HEK293 (cell line): ENCODE data around the gene RHBDF2.

Experiments used
- CTCF ChIA-PET: fragments of 350-600 bp; formaldehyde crosslinking; extraction: SDS; loops from one replicate; lab custom pipeline; 2021; ENCODE audit warnings: antibody characterized with exemption; lab: Yijun Ruan, JAX
- POLR2A ChIA-PET: fragments of 300-600 bp; formaldehyde crosslinking; extraction: SDS; loops from one replicate; lab custom pipeline; 2020; ENCODE audit warnings: antibody characterized with exemption, inconsistent platforms; lab: Yijun Ruan, JAX
- H3K27ac ChIP-seq: fragments of 200-500 bp; sonication (Bioruptor generic); 2 replicates; pipeline ENCODE4 v1.5.1; 2014; ENCODE audit warnings: low read depth, low read length, control low read depth, inconsistent platforms; ENCODE audit errors: extremely low read depth
- H3K36me3 ChIP-seq, 2 experiments: fragments of 200-500 bp in 1 of 2; sonication (Bioruptor generic) in 1 of 2; 1 replicate in 1 of 2; 2 replicates in 1 of 2; pipeline ENCODE4 v1.5.1; 2014 to 2017; ENCODE audit warnings: inconsistent platforms in 2 of 2, low read length in 2 of 2; ENCODE audit not compliant: control insufficient read depth in 2 of 2, insufficient read depth in 1 of 2
- H3K4me1 ChIP-seq: fragments of 200-500 bp; sonication (Bioruptor generic); 2 replicates; pipeline ENCODE4 v1.5.1; 2014; ENCODE audit warnings: mild to moderate bottlenecking, low read length, inconsistent platforms; ENCODE audit not compliant: control insufficient read depth, insufficient read depth
- H3K4me3 ChIP-seq: 2 replicates; pipeline ENCODE4 v1.5.1; 2011; ENCODE audit warnings: low read depth, mild to moderate bottlenecking, control low read depth, low read length, moderate library complexity
- H3K9me3 ChIP-seq: fragments of 200-500 bp; sonication (Bioruptor generic); 2 replicates; pipeline ENCODE4 v1.5.1; 2014; ENCODE audit warnings: low read depth, low read length, inconsistent platforms; ENCODE audit not compliant: control insufficient read depth, insufficient read depth
- EGR2 ChIP-seq: fragments of 450-650 bp; formaldehyde crosslinking; IDR thresholded peaks from 2 replicates; pipeline ENCODE4 v1.5.1; 2016; ENCODE audit warnings: low read depth, missing biosample characterization, missing genetic modification characterization
- GLIS2 ChIP-seq: fragments of 450-650 bp; formaldehyde crosslinking; IDR thresholded peaks from 2 replicates; pipeline ENCODE4 v1.5.1; 2016; ENCODE audit warnings: missing biosample characterization, missing genetic modification characterization
- HOXD13 ChIP-seq: sonication (generic); formaldehyde crosslinking; IDR thresholded peaks from 2 replicates; pipeline ENCODE4 v1.8.0; 2022; ENCODE audit warnings: missing genetic modification reagents, borderline replicate concordance
- YY1 ChIP-seq: fragments of 450-650 bp; formaldehyde crosslinking; IDR thresholded peaks from 2 replicates; pipeline ENCODE4 v1.5.1; 2018; ENCODE audit warnings: missing biosample characterization, missing genetic modification characterization
- ZBTB17 ChIP-seq: fragments of 450-650 bp; formaldehyde crosslinking; IDR thresholded peaks from 2 replicates; pipeline ENCODE4 v1.5.1; 2016; ENCODE audit warnings: missing biosample characterization, missing genetic modification characterization
- ZIC2 ChIP-seq: fragments of 450-650 bp; formaldehyde crosslinking; IDR thresholded peaks from 2 replicates; pipeline ENCODE4 v1.5.1; 2016; ENCODE audit warnings: missing biosample characterization, missing genetic modification characterization
- ZNF23 ChIP-seq: fragments of 450-650 bp; formaldehyde crosslinking; IDR thresholded peaks from 2 replicates; pipeline ENCODE4 v1.5.1; 2016; ENCODE audit warnings: missing biosample characterization, missing genetic modification characterization, borderline replicate concordance
- ZNF274 ChIP-seq, 2 experiments: fragments of 200-500 bp in 1 of 2; fragments of 450-650 bp in 1 of 2; sonication (Bioruptor generic) in 1 of 2; formaldehyde crosslinking in 1 of 2; IDR thresholded peaks; 2 replicates each; pipeline versions ENCODE4 v1.5.1 to v1.6.1; 2014 to 2016; ENCODE audit warnings: borderline replicate concordance in 1 of 2, inconsistent platforms in 1 of 2, low read length in 1 of 2, missing biosample characterization in 1 of 2, missing genetic modification characterization in 1 of 2
- ZNF596 ChIP-seq: fragments of 450-650 bp; IDR thresholded peaks from 2 replicates; pipeline ENCODE4 v1.5.0; 2018; ENCODE audit warnings: missing biosample characterization, mild to moderate bottlenecking, missing genetic modification characterization, moderate library complexity
- ZNF707 ChIP-seq: fragments of 450-650 bp; formaldehyde crosslinking; IDR thresholded peaks from 2 replicates; pipeline ENCODE4 v1.5.1; 2016; ENCODE audit warnings: missing biosample characterization, missing genetic modification characterization
- TF ChIP-seq, protein P1 (sequence below): fragments of 450-650 bp; formaldehyde crosslinking; IDR thresholded peaks from 2 replicates; pipeline ENCODE4 v1.5.1; 2017; ENCODE audit warnings: missing biosample characterization, missing genetic modification characterization
- TF ChIP-seq, protein P2 (sequence below): fragments of 450-650 bp; formaldehyde crosslinking; IDR thresholded peaks from 2 replicates; pipeline ENCODE4 v1.5.1; 2016; ENCODE audit warnings: missing biosample characterization, missing genetic modification characterization, borderline replicate concordance

RHBDF2 gene

DNA sequence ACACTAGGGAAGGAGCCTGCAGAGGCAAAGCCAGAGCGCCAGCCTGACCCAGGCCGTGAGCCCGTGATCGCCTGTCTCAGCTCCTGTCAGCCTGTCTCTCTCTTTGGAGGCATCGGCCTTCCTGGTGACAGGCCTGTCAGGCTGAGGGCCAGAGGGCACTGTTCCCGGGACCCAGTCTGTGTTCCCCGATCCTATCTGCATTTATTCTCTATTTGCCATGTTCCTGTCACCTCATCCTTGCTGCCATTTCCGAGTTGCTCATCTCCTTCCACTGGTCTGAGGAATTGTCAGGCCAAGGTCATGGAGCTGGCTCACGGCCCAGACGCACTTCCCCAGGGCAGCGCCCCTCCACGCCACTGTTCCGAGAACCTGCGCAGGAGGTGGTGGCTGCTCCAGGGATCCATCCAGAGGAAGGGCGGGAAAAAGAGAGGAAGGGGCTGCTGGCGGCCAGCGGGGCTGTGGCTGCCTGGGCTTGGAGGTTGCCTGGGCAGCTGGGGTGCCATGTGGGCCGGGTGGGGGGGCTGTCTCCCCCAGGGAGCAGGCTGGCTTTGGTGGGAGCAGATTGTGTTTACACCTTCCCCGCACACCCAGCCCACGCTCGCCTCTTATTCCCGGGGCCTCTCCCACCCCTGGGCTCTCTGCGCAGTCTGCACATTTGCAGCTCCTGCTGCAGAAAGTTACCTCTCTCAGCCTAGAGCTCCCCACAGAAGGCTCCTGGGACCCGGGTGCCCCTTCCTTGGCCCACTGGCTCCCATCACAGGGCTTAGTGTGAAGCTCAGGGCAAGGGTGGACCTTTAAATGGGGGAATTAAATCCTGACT is 43.5 kb upstream of the RHBDF2 start:
- H3K4me3 ChIP-seq, result no peak overlapping the region
- H3K4me1 ChIP-seq, result peaks cover 18% of the 10 kb centered on the region
- ChIA-PET CTCF (interaction anchor here (0.6 to 4.5 kb wide), 11 partner anchors 9 to 169 kb away, joined by 3 to 87 read pairs (median 11); partner anchors contain the start of gene AANAT), POLR2A (interaction anchor here (0.6 to 2.7 kb wide), 3 partner anchors 9 to 1393 kb away, joined by 4 to 15 read pairs (median 5); no protein-coding TSS in a partner anchor)
- no peak for TF ChIP-seq ZNF707 (tag by site-specific recombination)
- TF ChIP-seq ZNF274 (IDR thresholded peaks at IDR 0.05; ENCODE audit: low read length), result no peak
- no peak for TF ChIP-seq ZNF274 (tag by site-specific recombination; IDR thresholded peaks at IDR 0.05; ENCODE audit: borderline replicate concordance)
- TF ChIP-seq ZNF596 (tag by site-specific recombination), result no peak
- TF ChIP-seq, protein P1, sequence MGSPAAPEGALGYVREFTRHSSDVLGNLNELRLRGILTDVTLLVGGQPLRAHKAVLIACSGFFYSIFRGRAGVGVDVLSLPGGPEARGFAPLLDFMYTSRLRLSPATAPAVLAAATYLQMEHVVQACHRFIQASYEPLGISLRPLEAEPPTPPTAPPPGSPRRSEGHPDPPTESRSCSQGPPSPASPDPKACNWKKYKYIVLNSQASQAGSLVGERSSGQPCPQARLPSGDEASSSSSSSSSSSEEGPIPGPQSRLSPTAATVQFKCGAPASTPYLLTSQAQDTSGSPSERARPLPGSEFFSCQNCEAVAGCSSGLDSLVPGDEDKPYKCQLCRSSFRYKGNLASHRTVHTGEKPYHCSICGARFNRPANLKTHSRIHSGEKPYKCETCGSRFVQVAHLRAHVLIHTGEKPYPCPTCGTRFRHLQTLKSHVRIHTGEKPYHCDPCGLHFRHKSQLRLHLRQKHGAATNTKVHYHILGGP, result no peak
- H3K27ac ChIP-seq, result no peak overlapping the region
- no peaks in the 10 kb centered on the region for H3K9me3 ChIP-seq
- H3K36me3 ChIP-seq, result peaks cover 0 to 9% of the 10 kb centered on the region in 2 experiments; a peak in 2 of 3 replicates

DNA sequence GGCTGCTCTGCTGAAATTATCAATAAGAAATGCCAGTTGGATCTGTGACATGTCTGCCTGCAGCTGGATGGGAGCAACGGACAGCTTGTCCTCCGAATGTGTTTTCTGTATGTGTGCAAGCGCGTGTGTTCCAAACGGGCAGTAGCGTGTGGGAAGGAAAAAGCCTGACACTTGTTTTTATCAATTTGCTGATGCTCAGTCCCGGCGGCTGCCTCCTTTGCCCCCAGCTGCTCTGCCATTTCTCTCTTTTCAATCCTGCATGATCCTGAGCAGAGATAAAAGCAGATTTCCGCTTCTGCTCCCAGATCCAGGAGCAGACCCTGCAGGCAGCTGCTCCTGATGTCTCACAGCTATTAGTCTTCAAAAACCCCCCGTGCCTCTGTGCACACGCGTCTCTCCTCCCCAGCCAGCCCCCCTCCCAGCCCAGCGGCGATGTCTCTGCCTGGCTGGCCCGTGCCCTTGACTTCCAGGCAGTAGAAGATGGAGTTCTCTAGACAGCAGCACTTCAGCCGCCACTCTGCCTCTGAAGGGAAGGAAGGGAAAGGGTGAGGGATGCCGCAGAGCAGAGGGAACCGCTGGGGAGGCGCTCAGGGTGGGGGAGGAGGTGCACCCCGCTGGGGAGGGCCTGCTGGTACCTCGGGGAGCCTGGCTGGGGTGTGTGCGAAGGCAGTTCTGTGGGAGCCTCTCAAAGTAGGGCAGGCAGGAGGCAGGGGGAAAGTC is 42.8 kb upstream of the RHBDF2 start:
- POLR2A ChIA-PET, result interaction anchor here (0.6 to 1.3 kb wide), 3 partner anchors 14 to 1393 kb away, joined by 3 to 8 read pairs (median 5); no protein-coding TSS in a partner anchor
- H3K4me1 ChIP-seq, result peaks cover 18% of the 10 kb centered on the region
- H3K9me3 ChIP-seq, result no peaks in the 10 kb centered on the region
- no peak overlapping the region for H3K4me3 ChIP-seq
- peaks cover 0 to 9% of the 10 kb centered on the region in 2 experiments; a peak in 2 of 3 replicates for H3K36me3 ChIP-seq
- no peak overlapping the region for H3K27ac ChIP-seq
- CTCF ChIA-PET, result interaction anchor here (0.5 to 4.5 kb wide), 8 partner anchors 12 to 170 kb away, joined by 3 to 87 read pairs (median 6); no protein-coding TSS in a partner anchor
- no peak for TF ChIP-seq YY1 (tag by site-specific recombination)
- peak; percentile 63 for TF ChIP-seq GLIS2
- TF ChIP-seq, protein P2, sequence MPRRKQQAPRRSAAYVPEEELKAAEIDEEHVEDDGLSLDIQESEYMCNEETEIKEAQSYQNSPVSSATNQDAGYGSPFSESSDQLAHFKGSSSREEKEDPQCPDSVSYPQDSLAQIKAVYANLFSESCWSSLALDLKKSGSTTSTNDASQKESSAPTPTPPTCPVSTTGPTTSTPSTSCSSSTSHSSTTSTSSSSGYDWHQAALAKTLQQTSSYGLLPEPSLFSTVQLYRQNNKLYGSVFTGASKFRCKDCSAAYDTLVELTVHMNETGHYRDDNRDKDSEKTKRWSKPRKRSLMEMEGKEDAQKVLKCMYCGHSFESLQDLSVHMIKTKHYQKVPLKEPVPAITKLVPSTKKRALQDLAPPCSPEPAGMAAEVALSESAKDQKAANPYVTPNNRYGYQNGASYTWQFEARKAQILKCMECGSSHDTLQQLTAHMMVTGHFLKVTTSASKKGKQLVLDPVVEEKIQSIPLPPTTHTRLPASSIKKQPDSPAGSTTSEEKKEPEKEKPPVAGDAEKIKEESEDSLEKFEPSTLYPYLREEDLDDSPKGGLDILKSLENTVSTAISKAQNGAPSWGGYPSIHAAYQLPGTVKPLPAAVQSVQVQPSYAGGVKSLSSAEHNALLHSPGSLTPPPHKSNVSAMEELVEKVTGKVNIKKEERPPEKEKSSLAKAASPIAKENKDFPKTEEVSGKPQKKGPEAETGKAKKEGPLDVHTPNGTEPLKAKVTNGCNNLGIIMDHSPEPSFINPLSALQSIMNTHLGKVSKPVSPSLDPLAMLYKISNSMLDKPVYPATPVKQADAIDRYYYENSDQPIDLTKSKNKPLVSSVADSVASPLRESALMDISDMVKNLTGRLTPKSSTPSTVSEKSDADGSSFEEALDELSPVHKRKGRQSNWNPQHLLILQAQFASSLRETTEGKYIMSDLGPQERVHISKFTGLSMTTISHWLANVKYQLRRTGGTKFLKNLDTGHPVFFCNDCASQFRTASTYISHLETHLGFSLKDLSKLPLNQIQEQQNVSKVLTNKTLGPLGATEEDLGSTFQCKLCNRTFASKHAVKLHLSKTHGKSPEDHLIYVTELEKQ (tag by site-specific recombination), result no peak
- TF ChIP-seq ZNF23 (tag by site-specific recombination), result no peak
- peak; percentile 36; the same call in 1 of the 2 replicates for TF ChIP-seq ZBTB17 (tag by site-specific recombination)
- peak; percentile 98 for TF ChIP-seq ZIC2

DNA sequence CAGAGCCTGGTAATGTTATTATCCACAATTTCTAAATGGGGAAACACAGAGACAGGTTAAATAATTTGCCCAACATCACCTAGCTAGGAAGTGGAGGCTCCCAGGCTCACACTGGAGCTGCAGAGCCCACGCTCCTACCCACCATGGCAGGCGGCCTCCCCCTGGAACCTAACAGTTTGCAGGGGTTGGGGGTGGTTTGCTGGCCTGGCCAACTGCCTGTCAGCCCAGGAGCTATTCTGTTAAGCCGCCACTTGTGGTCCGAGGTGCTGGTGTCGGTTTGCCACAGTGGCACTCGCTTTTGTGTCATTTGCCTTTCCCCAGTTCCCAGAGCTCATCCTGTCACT is 42.2 kb upstream of the RHBDF2 start:
- POLR2A ChIA-PET, result interaction anchor here (0.8 to 1.3 kb wide), 2 partner anchors 14 to 81 kb away, joined by 3 to 8 read pairs; no protein-coding TSS in a partner anchor
- peaks cover 18% of the 10 kb centered on the region for H3K4me1 ChIP-seq
- H3K27ac ChIP-seq, result no peak overlapping the region
- CTCF ChIA-PET, result interaction anchor here (0.5 to 4.5 kb wide), 6 partner anchors 13 to 123 kb away, joined by 3 to 17 read pairs (median 6); no protein-coding TSS in a partner anchor
- H3K9me3 ChIP-seq, result no peaks in the 10 kb centered on the region
- peaks cover 0 to 9% of the 10 kb centered on the region in 2 experiments; a peak in 2 of 3 replicates for H3K36me3 ChIP-seq
- TF ChIP-seq HOXD13 (CRISPR knock-in tag) (no peak), EGR2 (tag by site-specific recombination) (0 out of 2 replicates have a peak, but pooled peaks have one; percentile 15)
- no peak overlapping the region for H3K4me3 ChIP-seq
